Lung (tissue), 16 donors: ENCODE measurements around the gene CHD1. TPM values are rescaled to one million over a fixed set of nuclear protein-coding genes. Genes with fewer than 3 reads are reported as not detected.

Experiments used
- ATAC-seq: fragments of 200-7000 bp; cut with Tn5 transposase; one replicate; pipeline ENCODE4 v1.9.1; 2020; ENCODE audit warnings: moderate number of reproducible peaks; ENCODE audit not compliant: insufficient read depth, low FRiP score
- DNase-seq, 3 donors: peaks; one replicate each; pipeline ENCODE4 v3.0.0-alpha.2; 2013 to 2017
- H3K27ac ChIP-seq, 2 donors: one replicate each; pipeline ENCODE4 v1.5.1; 2013; ENCODE audit warnings: mild to moderate bottlenecking in 2 of 2, moderate library complexity in 2 of 2, control low read depth in 1 of 2, inconsistent platforms in 1 of 2, low read depth in 1 of 2, low read length in 1 of 2
- H3K27me3 ChIP-seq, 3 donors: one replicate each; pipeline ENCODE4 v1.5.1; 2013; ENCODE audit warnings: low read length in 2 of 3; ENCODE audit not compliant: control insufficient read depth in 3 of 3, insufficient read depth in 3 of 3
- H3K36me3 ChIP-seq, 4 donors: one replicate each; pipeline ENCODE4 v1.5.1; 2013; ENCODE audit warnings: low read length in 4 of 4, mild to moderate bottlenecking in 1 of 4, moderate library complexity in 1 of 4; ENCODE audit not compliant: control insufficient read depth in 4 of 4, insufficient read depth in 4 of 4
- H3K4me1 ChIP-seq, 5 donors: one replicate each; pipeline ENCODE4 v1.5.1; 2013; ENCODE audit warnings: low read length in 5 of 5, mild to moderate bottlenecking in 2 of 5, moderate library complexity in 1 of 5; ENCODE audit not compliant: control insufficient read depth in 5 of 5, insufficient read depth in 5 of 5
- H3K4me3 ChIP-seq: one replicate; pipeline ENCODE4 v1.5.1; 2013; ENCODE audit warnings: mild to moderate bottlenecking, control low read depth, moderate library complexity
- H3K9ac ChIP-seq, 2 donors: one replicate each; pipeline ENCODE4 v1.5.1; 2013; ENCODE audit warnings: low read length in 2 of 2, control low read depth in 1 of 2; ENCODE audit not compliant: insufficient read depth in 1 of 2
- H3K9me3 ChIP-seq, 4 donors: one replicate each; pipeline ENCODE4 v1.5.1; 2013; ENCODE audit warnings: low read length in 3 of 4, mild to moderate bottlenecking in 1 of 4, moderate library complexity in 1 of 4; ENCODE audit not compliant: control insufficient read depth in 4 of 4, insufficient read depth in 3 of 4
- CTCF ChIP-seq: IDR thresholded peaks from 2 replicates; pipeline ENCODE4 v1.5.1; 2012; ENCODE audit warnings: mild to moderate bottlenecking; ENCODE audit errors: control extremely low read depth, extremely low read depth
- WGBS, 2 donors: extraction: QIAGEN DNeasy Blood & Tissue Kit; methylation state at CpG; one replicate each; pipeline ENCODE4 v1.1.7; 2013; 5-methylcytosine and 5-hydroxymethylcytosine counted together
- long read RNA-seq, 5 donors: transcript quantifications; one replicate each; lab custom pipeline, GENCODE V29; 2026
- polyA plus RNA-seq, 2 donors: library from polyadenylated mRNA; stranded (reverse); fragments of 200-250 nt; gene quantifications; one replicate each; pipeline ENCODE4 v1.2.1, GENCODE V29; 2013
- total RNA-seq, 2 donors: library from RNA; depleted of rRNA in 1 of 2; stranded (reverse); fragments of >200 nt in 1 of 2; gene quantifications; one replicate each; pipeline ENCODE4 v1.2.1, GENCODE V29; 2014 to 2021
- donor health status: control.
- donor health status: control.
- donor health status: Bipolar disorder and iron deficiency.
- donor health status: healthy.
- donor health status: DM: yes; HTN: yes; CAD: no.

Gene CHD1
- total RNA-seq = 100 to 1,000 TPM in 1 of 2 donors, 10 to 100 TPM in 1; 26.0 to 126 TPM
- 10 to 100 TPM; 17.8 to 19.1 TPM for polyA plus RNA-seq
- long read RNA-seq, donor 1, full-length matches to known transcripts = 15 of 15 reads
- long read RNA-seq, donor 1, partial matches to known transcripts = 0 of 15 reads
- long read RNA-seq, donor 1, other reads (novel, unspliced or antisense) = 0 of 15 reads
- long read RNA-seq, donor 2, partial matches to known transcripts = 0 of 4 reads
- long read RNA-seq, donor 2, other reads (novel, unspliced or antisense) = 0 of 4 reads
- long read RNA-seq, donor 3, transcript CHD1-205 (4 exons, 724 nt) = major isoform, 6 of 9 reads
- long read RNA-seq, donor 3, partial matches to known transcripts = 0 of 9 reads
- long read RNA-seq, donor 3, other reads (novel, unspliced or antisense) = 0 of 9 reads
- long read RNA-seq, donor 4, transcript CHD1-205 (4 exons, 724 nt) = major isoform, 5 of 8 reads
- long read RNA-seq, donor 4, partial matches to known transcripts = 0 of 8 reads
- long read RNA-seq, donor 4, other reads (novel, unspliced or antisense) = 0 of 8 reads
- long read RNA-seq, donor 5, transcript CHD1-205 (4 exons, 724 nt) = major isoform, 12 of 14 reads
- long read RNA-seq, donor 5, partial matches to known transcripts = 0 of 14 reads
- long read RNA-seq, donor 5, other reads (novel, unspliced or antisense) = 0 of 14 reads

- peak within 1 kb of the TSS; percentile 100 for H3K27ac ChIP-seq
- H3K36me3 ChIP-seq = peaks cover under 1 to 8% (median 3%) of the 10 kb centered on the region in 4 donors
- peaks cover 0 to 21% (median 0%) of the 10 kb centered on the region in 5 donors for H3K4me1 ChIP-seq
- H3K4me3 ChIP-seq = peak within 1 kb of the TSS; percentile 79
- H3K9ac ChIP-seq = peak within 1 kb of the TSS; percentile 90 to 98
- H3K27me3 ChIP-seq = no peaks in the 10 kb centered on the region
- WGBS, 2 donors = 0 to 1% methylated on average over 97 to 101 of the region's 101 CpGs
- ATAC-seq = peak; percentile 92
- no peak for TF ChIP-seq CTCF
- no peaks in the 10 kb centered on the region for H3K9me3 ChIP-seq
- DNase-seq = peak; percentile 97 to 98 (median 98)
Observed at GRCh38 chr5:98928873-98929709, at the start of gene CHD1. Gene CHD1, minus strand, starts transcription at chr5:98929007. Its CDS starts 2,621 bp downstream, at chr5:98926386.

- no peak overlapping the region for H3K4me3 ChIP-seq
- H3K4me1 ChIP-seq = no peaks in the 10 kb centered on the region
- no peaks in the 10 kb centered on the region for H3K36me3 ChIP-seq
- no peak overlapping the region for H3K9ac ChIP-seq
- DNase-seq (no peak), ATAC-seq (no peak)
- no peak for TF ChIP-seq CTCF
- no peaks in the 10 kb centered on the region for H3K27me3 ChIP-seq
- H3K27ac ChIP-seq = no peak overlapping the region
- WGBS, 2 donors = 96 to 100% methylated on average over 1 of the region's 1 CpG
- H3K9me3 ChIP-seq = no peaks in the 10 kb centered on the region
Observed at GRCh38 chr5:98978528-98978927, 49.7 kb upstream of the CHD1 start.

GRCh38 chr5:98977723-98978122, 48.9 kb upstream of the CHD1 start:
- Histone ChIP-seq H3K27me3 (no peaks in the 10 kb centered on the region), H3K27ac (no peak overlapping the region), H3K36me3 (no peaks in the 10 kb centered on the region), H3K4me1 (no peaks in the 10 kb centered on the region), H3K4me3 (no peak overlapping the region), H3K9ac (no peak overlapping the region), H3K9me3 (no peaks in the 10 kb centered on the region)
- no peak for TF ChIP-seq CTCF
- DNase-seq (peak in 1 of 3 donors; percentile 14), ATAC-seq (peak; percentile 41)
- 63 to 83% methylated on average over 1 of the region's 1 CpG for WGBS, 2 donors
